Measurements from ENCODE around the gene IP6K3. TPM values are rescaled to one million over a fixed set of nuclear protein-coding genes. Genes with fewer than 3 reads are reported as not detected.

IP6K3 gene
- total and polyA plus RNA-seq, 3 donors from 2014 or later = 0.15 to 0.16 TPM; not detected in 1

DNA sequence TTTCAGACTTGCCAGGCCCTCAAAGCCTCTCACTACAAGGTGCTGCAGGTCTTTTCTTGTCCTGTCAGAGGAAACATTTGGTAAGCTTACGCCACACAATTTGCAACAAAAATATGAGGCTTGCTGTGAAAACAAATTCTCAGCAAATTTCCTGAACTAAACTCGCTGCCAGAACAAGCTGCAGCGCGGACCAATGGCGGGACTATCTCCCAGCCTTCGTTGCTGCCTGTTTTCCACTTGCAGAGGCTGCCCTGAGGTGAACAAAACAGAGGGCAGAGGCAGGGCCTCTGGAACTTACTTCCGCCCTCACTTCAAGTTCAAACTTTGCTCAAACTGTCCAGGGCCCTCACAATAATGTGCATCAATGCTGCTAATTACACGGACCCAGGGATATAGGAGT lies 47.6 kb downstream of the IP6K3 start:
- no peak for TF ChIP-seq POLR2A (IDR thresholded peaks at IDR 0.05)
- TF ChIP-seq CTCF (IDR thresholded peaks at IDR 0.05) = no peak
- intact Hi-C loops (cut with DNase I; ENCODE audit: low total_unique reads) = no loop called here
- Histone ChIP-seq H3K27me3 (no peaks in the 10 kb centered on the region), H3K4me1 (peaks cover 25% of the 10 kb centered on the region), H3K4me3 (no peak overlapping the region), H3K9me3 (no peaks in the 10 kb centered on the region), H3K36me3 (ENCODE audit: low read depth, missing control alignments) (no peaks in the 10 kb centered on the region), H3K27ac (no peak overlapping the region)
- 74 to 84% methylated on average over 8 of the region's 8 CpGs for WGBS, 2 donors
- no peak for DNase-seq

GRCh38 chr6:33698494-33698893 lies 48.2 kb downstream of the IP6K3 start:
- no peak for DNase-seq
- H3K9me3 ChIP-seq = no peaks in the 10 kb centered on the region
- no peaks in the 10 kb centered on the region for H3K27me3 ChIP-seq
- H3K4me1 ChIP-seq = peaks cover 25% of the 10 kb centered on the region
- TF ChIP-seq POLR2A (IDR thresholded peaks at IDR 0.05) (no peak), CTCF (IDR thresholded peaks at IDR 0.05) (no peak)
- H3K27ac ChIP-seq = no peak overlapping the region
- H3K4me3 ChIP-seq = no peak overlapping the region
- WGBS, 2 donors = 81 to 85% methylated on average over 10 of the region's 10 CpGs
- H3K36me3 ChIP-seq (ENCODE audit: low read depth, missing control alignments) = no peaks in the 10 kb centered on the region
- intact Hi-C loops (cut with DNase I; ENCODE audit: low total_unique reads) = no loop called here

GRCh38 chr6:33697845-33698244 lies 48.9 kb downstream of the IP6K3 start:
- Histone ChIP-seq H3K36me3 (ENCODE audit: low read depth, missing control alignments) (no peaks in the 10 kb centered on the region), H3K27ac (peak overlapping the region in 1 of 2 donors; percentile 37), H3K4me1 (peaks cover 31% of the 10 kb centered on the region), H3K9me3 (no peaks in the 10 kb centered on the region), H3K4me3 (no peak overlapping the region), H3K27me3 (no peaks in the 10 kb centered on the region)
- 97 to 98% methylated on average over 10 of the region's 10 CpGs for WGBS, 2 donors
- TF ChIP-seq CTCF (IDR thresholded peaks at IDR 0.05) = no peak
- no peak for TF ChIP-seq POLR2A (IDR thresholded peaks at IDR 0.05)
- intact Hi-C loops (cut with DNase I; ENCODE audit: low total_unique reads) = no loop called here
- DNase-seq = no peak

- no peak for TF ChIP-seq POLR2A (IDR thresholded peaks at IDR 0.05)
- no peak for TF ChIP-seq CTCF (IDR thresholded peaks at IDR 0.05)
- DNase-seq = no peak
These were observed 49.9 kb downstream of the IP6K3 start for GRCh38 chr6:33696548-33697518.

More at GRCh38 chr6:33696548-33697518, 49.9 kb downstream of the IP6K3 start:
- intact Hi-C loops (cut with DNase I; ENCODE audit: low total_unique reads) = no loop called here
- H3K36me3 ChIP-seq (ENCODE audit: low read depth, missing control alignments) = no peaks in the 10 kb centered on the region
- WGBS, 2 donors = 52 to 54% methylated on average over 13 to 15 of the region's 15 CpGs
- no peak overlapping the region for H3K4me3 ChIP-seq
- H3K9me3 ChIP-seq = no peaks in the 10 kb centered on the region
- H3K27me3 ChIP-seq = no peaks in the 10 kb centered on the region
- H3K4me1 ChIP-seq = peaks cover 39% of the 10 kb centered on the region
- peak overlapping the region; percentile 13 to 37 for H3K27ac ChIP-seq

All from testis (tissue), 3 donors.